GM06990 (cell line): ENCODE measurements around the gene CRADD.

Experiments
- DNase-seq: peaks from one replicate; pipeline ENCODE4 v3.0.0-alpha.2; 2011; ENCODE audit not compliant: insufficient read length; ENCODE audit errors: extremely low read depth
- H3K27me3 ChIP-seq: replicated peaks from 2 replicates; pipeline ENCODE4 v1.6.0; 2011; ENCODE audit warnings: low read length; ENCODE audit not compliant: control insufficient read depth, insufficient read depth
- H3K36me3 ChIP-seq: 2 replicates; pipeline ENCODE4 v1.5.1; 2011; ENCODE audit warnings: low read length; ENCODE audit not compliant: control insufficient read depth, insufficient read depth
- H3K4me3 ChIP-seq: replicated peaks from 2 replicates; pipeline ENCODE4 v1.5.1; 2011; ENCODE audit warnings: low read depth, mild to moderate bottlenecking, control low read depth, low read length
- CTCF ChIP-seq: IDR thresholded peaks from 2 replicates; pipeline ENCODE4 v1.5.1; 2011; ENCODE audit warnings: low read length, control low read depth, mild to moderate bottlenecking, inconsistent platforms; ENCODE audit not compliant: insufficient read depth, poor library complexity, severe bottlenecking

The CRADD gene

GRCh38 chr12:93725531-93725930 is 48.4 kb downstream of the CRADD start:
- H3K27me3 ChIP-seq = no peaks in the 10 kb centered on the region; the same call in 1 of the 2 replicates
- no peak for TF ChIP-seq CTCF

GRCh38 chr12:93727195-93727811 is 50.1 kb downstream of the CRADD start:
- Histone ChIP-seq H3K36me3 (no peaks in the 10 kb centered on the region), H3K4me3 (no peak overlapping the region), H3K27me3 (no peaks in the 10 kb centered on the region; the same call in 1 of the 2 replicates)
- peak; percentile 13 for DNase-seq
- TF ChIP-seq CTCF = no peak

More at GRCh38 chr12:93725531-93725930, 48.4 kb downstream of the CRADD start:
- no peaks in the 10 kb centered on the region for H3K36me3 ChIP-seq
- DNase-seq = no peak
- no peak overlapping the region for H3K4me3 ChIP-seq

GRCh38 chr12:93727911-93728310 is 50.7 kb downstream of the CRADD start:
- Histone ChIP-seq H3K4me3 (no peak overlapping the region), H3K36me3 (no peaks in the 10 kb centered on the region), H3K27me3 (no peaks in the 10 kb centered on the region; the same call in 1 of the 2 replicates)
- no peak for DNase-seq
- no peak for TF ChIP-seq CTCF

- no peaks in the 10 kb centered on the region for H3K36me3 ChIP-seq
- TF ChIP-seq CTCF = no peak
- no peak overlapping the region for H3K4me3 ChIP-seq
- no peaks in the 10 kb centered on the region; the same call in 1 of the 2 replicates for H3K27me3 ChIP-seq
- no peak for DNase-seq
Observed at GRCh38 chr12:93729934-93730333, 52.8 kb downstream of the CRADD start.

- Histone ChIP-seq H3K36me3 (no peaks in the 10 kb centered on the region), H3K4me3 (no peak overlapping the region), H3K27me3 (no peaks in the 10 kb centered on the region)
- no peak for TF ChIP-seq CTCF
- no peak for DNase-seq
Observed at GRCh38 chr12:93733358-93733757, 56.2 kb downstream of the CRADD start.

GRCh38 chr12:93733928-93734327 is 56.8 kb downstream of the CRADD start:
- Histone ChIP-seq H3K27me3 (no peaks in the 10 kb centered on the region), H3K36me3 (no peaks in the 10 kb centered on the region), H3K4me3 (no peak overlapping the region)
- no peak for DNase-seq
- TF ChIP-seq CTCF = no peak
